HepG2 (cell line): ENCODE data around the gene PIGK. TPM values are rescaled to one million over a fixed set of nuclear protein-coding genes. Genes with fewer than 3 reads are reported as not detected.

Experiments used
- ATAC-seq: fragments of 200-7000 bp; cut with Tn5 transposase; 3 replicates; pipeline ENCODE4 v1.9.1; 2020; ENCODE audit warnings: mild to moderate bottlenecking, moderate library complexity
- BruUV-seq: library from RNA; stranded (reverse); fragments of 400-500 nt; replicated peaks from 2 replicates; lab custom pipeline; 2021; lab: Mats Ljungman, UMichigan
- CTCF ChIA-PET: fragments of 300-600 bp; formaldehyde crosslinking; extraction: SDS; loops from one replicate; lab custom pipeline; 2021; ENCODE audit warnings: low total read pairs, inconsistent platforms, low intra/inter-chr PET ratio; lab: Yijun Ruan, JAX
- POLR2A ChIA-PET: fragments of 350-600 bp; sonication (Branson Sonifier 250); formaldehyde crosslinking; loops from one replicate; lab custom pipeline; 2020; ENCODE audit warnings: antibody characterized with exemption, inconsistent platforms; lab: Yijun Ruan, JAX
- DNase-seq: peaks from one replicate; pipeline ENCODE4 v3.0.0-alpha.2; 2015; ENCODE audit warnings: low spot score
- FAIRE-seq: peaks from 3 replicates; lab custom pipeline; 2011; peaks lifted over from hg19 to GRCh38; lab: Jason Lieb, UNC
- H2AFZ ChIP-seq: one replicate; pipeline ENCODE4 v1.6.1; 2011; ENCODE audit warnings: low read length, inconsistent platforms
- H3K27ac ChIP-seq: fragments of 300-600 bp; 3 replicates; pipeline ENCODE4 v1.8.0; 2011; ENCODE audit warnings: mixed run types, mild to moderate bottlenecking, mixed read lengths, low read length, inconsistent platforms; ENCODE audit not compliant: insufficient read depth; ENCODE audit errors: extremely low read length
- H3K27me3 ChIP-seq, 2 experiments: fragments of 200-600 bp in 1 of 2; 2 replicates in 1 of 2; 3 replicates in 1 of 2; pipeline versions ENCODE4 v1.6.0 to v1.8.0; 2011; ENCODE audit warnings: low read length in 2 of 2, mild to moderate bottlenecking in 2 of 2, moderate library complexity in 2 of 2, inconsistent platforms in 1 of 2; ENCODE audit not compliant: insufficient read depth in 2 of 2, control insufficient read depth in 1 of 2
- H3K36me3 ChIP-seq, 2 experiments: fragments of 200-600 bp in 1 of 2; replicated peaks in 1 of 2; 2 replicates in 1 of 2; 3 replicates in 1 of 2; pipeline versions ENCODE4 v1.5.1 to v1.8.0; 2011; ENCODE audit warnings: low read length in 2 of 2, inconsistent platforms in 1 of 2; ENCODE audit not compliant: insufficient read depth in 2 of 2, control insufficient read depth in 1 of 2
- H3K4me1 ChIP-seq: 2 replicates; pipeline ENCODE4 v1.5.1; 2012; ENCODE audit warnings: low read length, inconsistent platforms; ENCODE audit not compliant: insufficient read depth
- H3K4me2 ChIP-seq: 2 replicates; pipeline ENCODE4 v1.6.0; 2011; ENCODE audit warnings: low read depth, low read length, inconsistent platforms
- H3K4me3 ChIP-seq, 3 experiments: fragments of 200-600 bp in 1 of 3; sonication (generic), shearing (Covaris generic) in 1 of 3; replicated peaks in 1 of 3; 2 replicates each; pipeline ENCODE4 v1.5.1; 2011 to 2016; ENCODE audit warnings: low read length in 3 of 3, inconsistent platforms in 2 of 3, low read depth in 2 of 3, mild to moderate bottlenecking in 2 of 3, control low read depth in 1 of 3, mixed read lengths in 1 of 3; ENCODE audit not compliant: insufficient read depth in 1 of 3
- H3K79me2 ChIP-seq: one replicate; pipeline ENCODE4 v1.6.1; 2011; ENCODE audit warnings: low read length, inconsistent platforms; ENCODE audit not compliant: insufficient read depth
- H3K9ac ChIP-seq: 2 replicates; pipeline ENCODE4 v1.6.0; 2011; ENCODE audit warnings: mild to moderate bottlenecking, low read depth, low read length, inconsistent platforms; ENCODE audit not compliant: insufficient read depth
- H3K9me3 ChIP-seq: 2 replicates; pipeline ENCODE4 v1.5.1; 2012; ENCODE audit warnings: mild to moderate bottlenecking, low read length
- H4K20me1 ChIP-seq: 2 replicates; pipeline ENCODE4 v1.6.0; 2011; ENCODE audit warnings: inconsistent platforms, mild to moderate bottlenecking, low read length, moderate library complexity; ENCODE audit not compliant: insufficient read depth
- ARNTL ChIP-seq: sonication (generic); formaldehyde crosslinking; IDR thresholded peaks from 2 replicates; pipeline ENCODE4 v1.4.0; 2020; ENCODE audit warnings: mild to moderate bottlenecking, missing genetic modification reagents
- CC2D1A ChIP-seq: sonication (generic); formaldehyde crosslinking; IDR thresholded peaks from 2 replicates; pipeline ENCODE4 v1.8.1; 2023; ENCODE audit warnings: mild to moderate bottlenecking, missing genetic modification reagents
- DDIT3 ChIP-seq: sonication (generic); formaldehyde crosslinking; IDR thresholded peaks from 2 replicates; pipeline ENCODE4 v1.4.0; 2020; ENCODE audit warnings: mild to moderate bottlenecking, missing genetic modification reagents
- GATAD1 ChIP-seq: IDR thresholded peaks from 2 replicates; pipeline ENCODE4 v1.6.1; 2016; ENCODE audit warnings: missing genetic modification reagents, missing compliant biosample characterization
- HNRNPUL1 ChIP-seq: fragments of 200-400 bp; formaldehyde crosslinking; IDR thresholded peaks from 2 replicates; pipeline ENCODE4 v1.6.1; 2017; ENCODE audit warnings: low read depth, mild to moderate bottlenecking, low read length, moderate library complexity
- KDM2A ChIP-seq: sonication (generic); formaldehyde crosslinking; IDR thresholded peaks from 2 replicates; pipeline ENCODE4 v1.4.0; 2020; ENCODE audit warnings: low read depth, missing genetic modification reagents, borderline replicate concordance
- MAFG ChIP-seq: sonication (generic); formaldehyde crosslinking; IDR thresholded peaks from 2 replicates; pipeline ENCODE4 v1.5.1; 2020; ENCODE audit warnings: mild to moderate bottlenecking, missing genetic modification reagents
- MEF2D ChIP-seq: sonication (generic); formaldehyde crosslinking; IDR thresholded peaks from 2 replicates; pipeline ENCODE4 v1.5.1; 2020; ENCODE audit warnings: mild to moderate bottlenecking, missing genetic modification reagents
- NCOA1 ChIP-seq: sonication (generic); formaldehyde crosslinking; IDR thresholded peaks from 2 replicates; pipeline ENCODE4 v1.9.0; 2021; ENCODE audit warnings: missing genetic modification reagents
- SMYD3 ChIP-seq: sonication (generic); formaldehyde crosslinking; IDR thresholded peaks from 2 replicates; pipeline ENCODE4 v1.8.1; 2023; ENCODE audit warnings: mild to moderate bottlenecking, missing genetic modification reagents
- SPEN ChIP-seq: sonication (generic); formaldehyde crosslinking; IDR thresholded peaks from 2 replicates; pipeline ENCODE4 v1.5.1; 2020; ENCODE audit warnings: low read depth, mild to moderate bottlenecking, missing genetic modification reagents
- TRIM22 ChIP-seq: fragments of 450-650 bp; IDR thresholded peaks from 2 replicates; pipeline ENCODE4 v1.6.1; 2017
- ZKSCAN5 ChIP-seq: sonication (generic); formaldehyde crosslinking; IDR thresholded peaks from 2 replicates; pipeline ENCODE4 v1.5.1; 2020; ENCODE audit warnings: mild to moderate bottlenecking, missing genetic modification reagents
- ZNF496 ChIP-seq: sonication (generic); formaldehyde crosslinking; IDR thresholded peaks from 2 replicates; pipeline ENCODE4 v1.8.1; 2023; ENCODE audit warnings: mild to moderate bottlenecking, moderate library complexity, missing genetic modification reagents; ENCODE audit not compliant: insufficient replicate concordance
- ZNF577 ChIP-seq: sonication (generic); formaldehyde crosslinking; IDR thresholded peaks from 2 replicates; pipeline ENCODE4 v1.4.0; 2020; ENCODE audit warnings: mild to moderate bottlenecking, low read depth, missing genetic modification reagents, borderline replicate concordance
- WGBS: methylation state at CpG from one replicate; pipeline ENCODE4 v1.1.6; 2017; ENCODE audit warnings: low lambda C conversion rate; 5-methylcytosine and 5-hydroxymethylcytosine counted together
- in situ Hi-C: cut with HindIII; loops from 2 replicates; pipeline ENCODE4 v1.10.0; 2017; ENCODE audit warnings: low pct_unique_long_range_greater_than_20kb; ENCODE audit not compliant: extremely low pct_ligation_motif_present
- intact Hi-C: fragments of 100-400 bp; cut with micrococcal nuclease; formaldehyde crosslinking; loops from one replicate; pipeline ENCODE4 v1.10.0; 2022; ENCODE audit not compliant: unreplicated experiment
- polyA plus RNA-seq, 8 experiments: library from polyadenylated mRNA; depleted of rRNA in 3 of 8; stranded (reverse) in 7 of 8; unstranded in 1 of 8; fragments of >200 nt; fragmentation: Illumina TruSeq in 4 of 8; extraction: Trizol in 4 of 8; gene quantifications; 2 replicates each; pipeline versions ENCODE4 v1.2.1 to v1.2.3, GENCODE V29; 2011 to 2016; ENCODE audit warnings: low read depth in 4 of 8, missing spikeins in 1 of 8, mixed read lengths in 1 of 8; ENCODE audit not compliant: insufficient read depth in 1 of 8
- total RNA-seq, 5 experiments: library from RNA; depleted of rRNA; stranded (reverse); fragments of >200 nt; fragmentation: Illumina TruSeq; extraction: Trizol; gene quantifications; 2 replicates each; pipeline ENCODE4 v1.2.3, GENCODE V29; 2016; ENCODE audit warnings: low read depth in 1 of 5

Gene PIGK
- total and polyA plus RNA-seq, 2 of the 13 experiments (the other 11 are each of a cell fraction or from before 2014, with no cell fraction given) = 14.7 to 38.5 TPM

GRCh38 chr1:77051425-77051824 lies 167.8 kb downstream of the PIGK start:
- Histone ChIP-seq H3K79me2 (no peaks in the 10 kb centered on the region), H3K27ac (no peak overlapping the region), H3K27me3 (no peaks in the 10 kb centered on the region; a peak in 1 of 5 replicates), H3K4me2 (no peak overlapping the region), H3K4me3 (no peak overlapping the region), H4K20me1 (no peaks in the 10 kb centered on the region), H3K36me3 (no peaks in the 10 kb centered on the region), H3K4me1 (no peaks in the 10 kb centered on the region), H3K9ac (no peak overlapping the region), H3K9me3 (no peaks in the 10 kb centered on the region), H2AFZ (no peak overlapping the region)
- 0% methylated on average over 1 of the region's 1 CpG for WGBS
- no peak for ATAC-seq
- DNase-seq = no peak
- intact Hi-C loops = no loop called here
- in situ Hi-C loops = no loop called here
- no peak for FAIRE-seq
- TF ChIP-seq MAFG (no peak), ZKSCAN5 (CRISPR knock-in tag) (no peak)
- POLR2A ChIA-PET = no interaction called here
- CTCF ChIA-PET = no interaction called here
- no TSS peak for BruUV-seq

GRCh38 chr1:77048615-77049005 lies 170.6 kb downstream of the PIGK start:
- no peaks in the 10 kb centered on the region; a peak in 1 of 5 replicates for H3K27me3 ChIP-seq
- POLR2A ChIA-PET = no interaction called here
- no peaks in the 10 kb centered on the region for H3K79me2 ChIP-seq
- CTCF ChIA-PET = no interaction called here
- TF ChIP-seq ZNF496 (CRISPR knock-in tag) (no peak), CC2D1A (CRISPR knock-in tag) (no peak), SPEN (CRISPR knock-in tag) (no peak), DDIT3 (CRISPR knock-in tag) (no peak), HNRNPUL1 (no peak), ZNF577 (CRISPR knock-in tag) (no peak), GATAD1 (CRISPR knock-in tag) (no peak), SMYD3 (CRISPR knock-in tag) (no peak), KDM2A (no peak), MEF2D (no peak), TRIM22 (no peak), ARNTL (CRISPR knock-in tag) (no peak), NCOA1 (CRISPR knock-in tag) (no peak)
- H3K4me2 ChIP-seq = no peak overlapping the region
- no peaks in the 10 kb centered on the region for H3K36me3 ChIP-seq
- H3K9ac ChIP-seq = no peak overlapping the region
- no peaks in the 10 kb centered on the region for H3K9me3 ChIP-seq
- FAIRE-seq (no peak), DNase-seq (no peak), ATAC-seq (no peak)
- no TSS peak for BruUV-seq
- in situ Hi-C loops = no loop called here
- 0% methylated on average over 1 of the region's 1 CpG for WGBS
- no peaks in the 10 kb centered on the region for H3K4me1 ChIP-seq
- H4K20me1 ChIP-seq = no peaks in the 10 kb centered on the region
- no peak overlapping the region for H3K27ac ChIP-seq
- no peak overlapping the region for H3K4me3 ChIP-seq
- intact Hi-C loops = no loop called here
- H2AFZ ChIP-seq = no peak overlapping the region
